IPS-NIHi7 (cell line): ENCODE results near the gene SLC26A11.
A peak's percentile ranks its signal among the peaks of the same experiment; 100 is the strongest.

Source experiments
- DNase-seq: peaks from one replicate; pipeline ENCODE4 v3.0.0; 2012; ENCODE audit warnings: mixed read lengths; ENCODE audit errors: extremely low spot score

SLC26A11 gene

DNA sequence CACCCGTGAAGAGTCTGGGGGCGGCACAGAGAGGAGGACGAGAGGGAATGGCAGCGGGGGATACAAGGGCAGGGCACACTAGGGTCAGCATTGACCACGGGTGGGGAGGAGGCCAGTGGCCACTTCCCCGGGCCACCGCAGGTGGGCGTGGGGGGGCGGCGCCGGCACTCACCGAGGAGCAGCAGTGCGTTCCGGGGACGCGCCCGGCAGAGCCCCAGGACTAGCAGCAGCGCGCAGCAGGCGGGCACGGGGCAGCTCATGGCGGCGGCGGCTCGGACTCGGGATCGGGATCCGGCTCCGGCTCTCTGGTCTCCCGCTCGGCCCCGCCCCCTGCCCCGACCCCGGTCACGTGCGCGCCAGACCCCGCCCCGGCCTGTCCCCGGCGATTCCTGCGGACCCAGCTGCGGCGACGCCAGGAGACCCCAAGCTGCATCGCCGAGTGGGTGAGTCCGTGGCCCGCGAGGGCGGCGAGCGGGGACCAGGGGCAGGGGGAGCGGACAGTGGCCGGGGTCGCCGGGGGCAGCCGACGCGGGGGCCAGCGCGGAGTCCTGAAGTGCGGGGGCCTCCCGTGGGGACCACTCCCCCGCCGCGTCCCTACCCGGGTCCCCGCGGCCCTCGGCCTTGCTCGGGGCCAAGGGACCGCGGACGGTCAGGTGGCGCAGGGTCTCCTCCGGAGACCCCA lies at the start of gene SLC26A11, which contains the start of gene SGSH:
SLC26A11 (plus strand) TSS at position 374 of the 682 bp plus-strand sequence. CDS start 1,134 bp downstream, outside the sequence.
SGSH (minus strand) TSS at position 280 of the 682 bp plus-strand sequence; CDS start at position 260, 20 bp downstream.
- peak; percentile 100 for DNase-seq

DNA sequence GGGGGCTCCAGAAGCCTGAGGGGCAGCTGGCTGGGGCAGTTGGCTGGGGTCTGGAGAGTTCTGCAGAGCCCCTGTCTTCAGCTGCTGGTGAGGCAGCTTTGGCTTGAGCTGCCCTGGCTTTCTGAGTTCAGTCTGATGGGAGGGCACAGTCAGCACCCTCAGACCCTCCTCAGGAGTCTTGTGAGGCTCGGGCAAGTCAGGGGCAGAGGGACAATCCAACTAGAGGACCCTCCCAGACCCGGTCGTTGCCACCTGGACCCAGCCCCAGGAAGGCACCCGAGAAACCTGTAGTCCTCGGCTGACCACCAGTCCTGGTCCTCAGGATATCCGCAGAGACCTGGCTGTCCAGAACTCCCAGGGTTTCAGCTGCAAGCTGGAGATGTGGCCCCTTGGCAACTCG lies 48.5 kb upstream of the SLC26A11 start:
- no peak for DNase-seq

DNA sequence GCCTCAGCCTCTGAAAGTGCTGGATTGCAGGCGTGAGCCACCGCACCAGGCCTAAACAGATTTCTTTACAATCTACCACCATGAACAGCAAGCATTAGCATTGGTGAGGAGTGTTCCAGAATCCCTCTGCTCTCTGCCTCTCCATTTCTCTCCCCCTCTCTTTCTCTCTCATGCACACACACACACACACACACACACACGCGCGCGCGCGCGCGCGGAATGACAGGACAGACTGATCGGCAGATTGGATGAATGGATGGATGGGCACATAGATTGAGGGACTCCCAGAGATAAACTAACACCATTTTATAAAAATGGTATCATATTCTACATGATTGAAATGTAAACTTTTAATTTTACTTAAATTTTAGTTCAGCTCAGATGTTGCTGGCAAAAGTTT lies 47.1 kb upstream of the SLC26A11 start:
- DNase-seq = no peak

DNA sequence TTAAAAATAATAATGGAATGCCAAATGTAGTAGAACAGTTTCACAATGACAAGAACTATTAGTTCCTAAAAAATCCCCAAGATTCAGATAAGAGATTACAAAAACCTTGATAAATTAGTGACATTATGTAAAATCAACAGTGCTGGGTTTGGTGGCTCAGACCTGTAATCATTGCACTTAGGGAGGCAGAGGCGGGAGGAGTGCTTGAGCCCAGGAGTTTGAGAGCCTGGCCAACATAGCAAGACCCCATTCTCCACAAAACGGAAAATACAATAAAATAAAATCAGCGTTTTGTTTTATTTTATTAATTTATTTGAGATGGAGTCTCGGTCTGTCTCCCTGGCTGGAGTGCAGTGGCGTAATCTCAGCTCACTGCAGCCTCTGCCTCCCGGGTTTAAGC lies 46.3 kb upstream of the SLC26A11 start:
- DNase-seq = no peak

- no peak for DNase-seq
Observed at GRCh38 chr17:80176757-80177156, 43.5 kb upstream of the SLC26A11 start.

DNA sequence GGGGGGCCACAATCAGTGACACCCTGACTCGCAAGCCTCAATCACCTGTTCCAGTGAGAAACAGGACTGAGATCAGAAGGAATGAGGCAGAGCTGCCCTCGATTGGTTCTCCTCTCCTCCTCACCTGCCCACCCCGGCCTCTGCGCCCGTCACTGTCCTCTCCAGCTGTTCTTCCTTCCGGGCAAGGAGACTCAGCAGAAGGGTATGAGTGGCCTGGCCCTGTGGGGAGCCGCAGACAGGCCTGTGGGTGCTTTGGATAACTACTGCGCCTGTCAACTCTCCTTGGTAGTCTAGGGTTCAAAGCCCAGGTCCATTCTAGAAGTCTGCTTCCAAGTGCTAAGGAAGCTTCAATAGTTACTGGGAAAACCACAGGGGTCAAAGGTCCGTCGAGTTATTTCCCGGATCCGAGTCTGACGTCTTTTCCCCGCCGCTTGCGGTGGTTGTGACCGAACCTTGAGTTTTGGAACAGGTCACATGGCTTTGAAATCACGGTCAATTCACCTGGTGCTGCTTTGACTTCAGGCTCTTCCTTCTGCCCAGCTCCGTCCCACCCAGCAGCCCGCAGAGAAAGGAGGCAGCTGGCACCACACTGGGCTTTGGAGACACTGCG lies 42.1 kb upstream of the SLC26A11 start:
- DNase-seq = no peak

DNA sequence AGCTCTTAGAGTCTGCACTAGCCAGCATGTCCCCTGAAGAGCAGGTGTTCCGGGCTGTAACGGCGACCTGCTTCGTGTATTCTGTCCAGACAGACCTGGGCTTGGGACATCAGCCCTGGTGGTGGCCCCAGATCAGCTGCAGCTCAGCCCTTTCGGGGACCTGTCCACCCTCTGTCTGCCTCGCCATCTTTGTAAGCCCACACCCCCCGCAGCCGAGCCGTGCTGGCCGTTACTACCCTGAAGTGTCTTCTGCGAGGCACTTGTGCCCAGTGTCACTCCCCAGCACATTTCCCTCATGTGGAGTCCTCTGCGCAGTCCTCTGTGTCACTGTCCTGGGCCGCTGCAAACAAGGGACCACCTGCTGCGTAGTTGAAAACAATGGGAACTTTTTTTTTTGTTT lies 40.0 kb upstream of the SLC26A11 start:
- DNase-seq = no peak

DNA sequence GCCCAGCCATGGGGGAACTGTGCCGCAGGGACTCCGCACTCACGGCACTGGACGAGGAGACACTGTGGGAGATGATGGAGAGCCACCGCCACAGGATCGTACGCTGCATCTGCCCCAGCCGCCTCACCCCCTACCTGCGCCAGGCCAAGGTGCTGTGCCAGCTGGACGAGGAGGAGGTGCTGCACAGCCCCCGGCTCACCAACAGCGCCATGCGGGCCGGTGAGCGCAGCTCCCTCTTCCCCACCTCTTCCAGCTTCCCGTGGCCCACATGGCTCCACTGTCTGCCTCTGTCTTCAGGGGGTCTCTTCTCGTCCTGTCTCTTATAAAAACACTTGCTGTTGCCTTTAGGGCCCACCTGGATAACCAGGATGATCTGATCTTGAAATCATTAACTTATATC lies 38.8 kb upstream of the SLC26A11 start:
- no peak for DNase-seq

DNA sequence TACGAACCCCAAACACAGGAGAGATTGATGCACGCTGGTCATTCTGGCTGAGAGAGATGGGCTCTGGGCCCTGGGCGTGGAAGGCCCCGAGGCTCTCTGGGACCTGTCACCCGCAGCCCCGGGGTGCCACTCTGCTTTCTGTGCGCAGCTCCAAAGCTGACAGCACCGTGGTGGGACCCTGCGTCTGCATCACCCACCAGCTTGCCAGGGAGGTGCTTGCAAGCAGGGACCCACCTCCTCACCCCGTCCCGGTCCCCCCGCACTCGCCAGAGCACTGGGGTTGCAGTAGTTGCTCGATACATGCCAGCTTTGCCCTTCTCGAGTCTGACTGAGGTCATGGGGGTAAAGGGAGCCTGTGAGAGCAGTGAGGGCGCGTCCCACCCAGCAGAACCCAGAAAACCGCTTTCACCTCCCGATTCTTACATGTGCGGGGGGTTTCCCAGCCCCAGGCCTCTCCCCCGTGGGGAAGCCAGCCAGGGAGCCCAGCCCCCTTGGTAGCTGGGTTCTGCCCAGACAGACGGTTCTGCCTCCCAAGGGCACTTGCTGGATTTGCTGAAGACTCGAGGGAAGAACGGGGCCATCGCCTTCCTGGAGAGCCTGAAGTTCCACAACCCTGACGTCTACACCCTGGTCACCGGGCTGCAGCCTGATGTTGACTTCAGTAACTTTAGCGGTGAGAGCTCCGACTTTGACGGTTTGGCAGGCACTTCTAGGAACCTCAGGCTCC lies 37.9 kb upstream of the SLC26A11 start:
- no peak for DNase-seq

GRCh38 chr17:80182845-80183223 lies 37.4 kb upstream of the SLC26A11 start:
- no peak for DNase-seq

GRCh38 chr17:80183581-80184422 lies 36.4 kb upstream of the SLC26A11 start:
- no peak for DNase-seq

DNA sequence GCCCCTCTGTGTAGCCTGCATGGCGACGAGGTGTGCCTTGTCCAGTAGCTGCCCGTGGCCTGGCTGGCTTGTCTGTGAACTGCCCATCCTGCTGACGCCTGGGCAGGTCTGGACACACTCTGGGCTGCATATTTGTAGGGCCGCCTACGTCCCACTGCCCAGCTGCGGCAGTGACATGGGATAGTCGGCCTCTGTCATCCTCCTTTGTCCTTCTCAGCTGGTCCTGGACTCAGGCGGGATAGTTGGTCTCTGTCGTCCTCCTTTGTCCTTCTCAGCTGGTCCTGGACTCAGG lies 35.9 kb upstream of the SLC26A11 start:
- DNase-seq = no peak

DNA sequence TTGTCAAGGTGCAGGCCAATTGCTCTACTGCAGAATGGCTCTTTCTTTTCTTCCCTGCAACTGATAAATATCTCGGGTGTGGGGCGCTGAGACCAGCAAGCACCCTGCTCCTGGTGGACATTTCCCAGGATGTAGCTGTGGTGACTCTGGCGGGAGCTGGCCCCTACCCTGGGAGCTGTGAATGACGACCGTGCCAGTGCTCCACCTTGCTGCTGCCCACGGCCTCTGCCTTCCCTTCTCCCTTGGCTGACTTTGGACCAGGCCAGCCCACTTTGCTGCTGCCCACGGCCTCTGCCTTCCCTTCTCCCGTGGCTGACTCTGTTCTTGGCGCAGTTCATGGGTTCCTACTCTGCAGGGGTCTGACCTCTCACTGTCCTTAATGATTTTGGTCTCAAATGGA lies 34.3 kb upstream of the SLC26A11 start:
- no peak for DNase-seq

DNA sequence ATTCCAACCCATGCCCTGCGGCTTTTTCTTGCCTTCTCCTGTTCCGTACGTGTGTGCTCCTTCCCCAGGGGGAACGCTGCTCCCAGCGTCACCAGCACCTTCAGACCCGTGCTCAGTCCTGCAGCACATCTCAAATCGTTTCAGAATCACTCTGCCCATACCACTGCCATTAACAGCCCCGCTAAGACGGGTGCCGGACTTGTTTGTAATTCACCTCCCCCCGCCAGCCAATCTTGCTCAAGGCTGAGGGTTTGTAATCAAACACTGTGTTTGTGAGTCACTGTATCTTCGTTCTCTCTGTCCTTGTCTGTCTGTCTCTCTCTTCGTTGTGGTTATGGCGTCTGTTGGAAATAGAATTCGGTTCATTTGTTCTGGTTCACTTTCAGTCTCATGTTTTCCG lies 33.1 kb upstream of the SLC26A11 start:
- no peak for DNase-seq

DNA sequence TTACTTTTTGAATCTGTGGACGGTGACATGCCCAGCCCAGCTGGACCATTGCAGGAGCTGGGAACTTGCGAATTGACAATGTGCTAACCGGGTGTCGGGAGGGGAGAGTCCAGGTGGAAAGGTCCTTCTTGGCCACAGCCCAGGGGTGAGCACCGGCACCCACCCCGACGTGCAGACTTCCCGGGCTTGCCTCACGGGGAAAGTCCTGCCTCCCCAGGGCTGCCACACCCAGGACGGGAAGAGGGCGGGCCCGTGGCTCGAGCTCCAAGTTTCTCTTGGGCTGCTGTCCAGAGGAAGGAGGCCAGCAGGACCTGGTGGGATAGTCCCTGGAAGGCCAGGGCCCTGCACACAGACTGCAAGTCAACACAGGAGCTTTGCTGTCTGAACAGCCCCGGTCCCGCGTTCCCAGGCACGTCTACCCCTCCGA lies 32.7 kb upstream of the SLC26A11 start:
- no peak for DNase-seq

- DNase-seq = no peak
Observed at GRCh38 chr17:80189611-80190010, 30.6 kb upstream of the SLC26A11 start.

GRCh38 chr17:80190716-80191115 lies 29.5 kb upstream of the SLC26A11 start:
- no peak for DNase-seq

DNA sequence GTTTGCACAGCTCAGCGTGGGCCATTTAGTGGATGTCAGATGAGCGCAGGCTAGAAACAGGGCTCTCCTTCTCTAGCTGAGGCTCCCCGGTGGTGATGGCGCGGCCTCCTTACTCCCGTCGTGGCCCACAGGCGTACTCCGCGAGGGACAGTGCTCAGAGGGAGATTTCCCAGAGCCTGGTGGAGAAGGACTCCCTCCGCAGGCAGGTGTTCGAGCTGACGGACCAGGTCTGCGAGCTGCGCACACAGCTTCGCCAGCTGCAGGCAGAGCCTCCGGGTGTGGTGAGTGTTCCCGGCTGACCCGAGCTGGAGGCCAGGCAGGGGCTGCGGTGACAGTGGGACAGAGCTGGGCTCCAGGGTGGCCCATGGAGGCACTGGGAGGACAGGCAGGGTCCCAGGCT lies 29.0 kb upstream of the SLC26A11 start:
- DNase-seq = peak; percentile 63

GRCh38 chr17:80191865-80192661 lies 28.2 kb upstream of the SLC26A11 start:
- no peak for DNase-seq

- DNase-seq = no peak
Observed at GRCh38 chr17:80195141-80195540, 25.1 kb upstream of the SLC26A11 start.
